GM10248 (cell line): ENCODE results near the gene QSER1.
A peak's percentile ranks its signal among the peaks of the same experiment; 100 is the strongest.

ENCODE experiments used
- CTCF ChIA-PET: fragments of 300-600 bp; sonication (Branson Sonifier 250); formaldehyde crosslinking; extraction: SDS; loops from one replicate; lab custom pipeline; 2021; ENCODE audit warnings: antibody characterized with exemption; lab: Yijun Ruan, JAX
- POLR2A ChIA-PET: fragments of 350-650 bp; sonication (Branson Sonifier 250); formaldehyde crosslinking; extraction: SDS; loops from one replicate; lab custom pipeline; 2020; ENCODE audit warnings: antibody characterized with exemption; lab: Yijun Ruan, JAX
- DNase-seq: peaks from one replicate; pipeline ENCODE4 v3.0.0; 2012; ENCODE audit errors: extremely low spot score
- CTCF ChIP-seq: IDR thresholded peaks from 2 replicates; pipeline ENCODE4 v1.5.1; 2012; ENCODE audit warnings: mild to moderate bottlenecking, low read depth; ENCODE audit errors: extremely low read depth, missing control alignments, control extremely low read depth

Gene QSER1

GRCh38 chr11:32892355-32893092, at the start of gene QSER1:
QSER1 (plus strand) TSS chr11:32892811; CDS start chr11:32893126, 315 bp downstream.
- POLR2A ChIA-PET = interaction anchor here (0.6 to 1.4 kb wide), 2 partner anchors 59 to 308 kb away, joined by 4 to 6 read pairs; no protein-coding TSS in a partner anchor
- no peak for TF ChIP-seq CTCF
- peak; percentile 88 for DNase-seq
- CTCF ChIA-PET = interaction anchor here (0.7 to 3.3 kb wide), 8 partner anchors 8 to 173 kb away, joined by 3 to 12 read pairs (median 4); no protein-coding TSS in a partner anchor

- no peak for TF ChIP-seq CTCF
- CTCF ChIA-PET = no interaction called here
- POLR2A ChIA-PET = no interaction called here
- no peak for DNase-seq
Observed at GRCh38 chr11:32843544-32843943, 49.1 kb upstream of the QSER1 start.

- no peak for DNase-seq
- POLR2A ChIA-PET = interaction anchor here (0.6 kb wide), 1 partner anchor 68 kb away, joined by 3 read pairs; no protein-coding TSS in a partner anchor
- no peak for TF ChIP-seq CTCF
- CTCF ChIA-PET = interaction anchor here (0.6 to 1.3 kb wide), 3 partner anchors 12 to 242 kb away, joined by 3 to 4 read pairs (median 3); no protein-coding TSS in a partner anchor
Observed at GRCh38 chr11:32847511-32847910, 45.1 kb upstream of the QSER1 start.

- CTCF ChIA-PET = no interaction called here
- POLR2A ChIA-PET = no interaction called here
- DNase-seq = no peak
- no peak for TF ChIP-seq CTCF
Observed at GRCh38 chr11:32849761-32850160, 42.9 kb upstream of the QSER1 start.

GRCh38 chr11:32851251-32851650, 41.4 kb upstream of the QSER1 start:
- DNase-seq = no peak
- ChIA-PET POLR2A (interaction anchor here (1.2 kb wide), 1 partner anchor 14 kb away, joined by 3 read pairs; no protein-coding TSS in a partner anchor), CTCF (no interaction called here)
- no peak for TF ChIP-seq CTCF

- no peak for TF ChIP-seq CTCF
- DNase-seq = no peak
- ChIA-PET POLR2A (no interaction called here), CTCF (no interaction called here)
Observed at GRCh38 chr11:32852207-32852606, 40.4 kb upstream of the QSER1 start.
